Left lung (tissue), 10 donors: ENCODE data around the gene NECAB2. TPM values are rescaled to one million over a fixed set of nuclear protein-coding genes. Genes with fewer than 3 reads are reported as not detected.
A peak's percentile ranks its signal among the peaks of the same experiment; 100 is the strongest.

Experiments used
- ATAC-seq: fragments of 200-7000 bp; cut with Tn5 transposase; one replicate; pipeline ENCODE4 v1.9.1; 2020; ENCODE audit warnings: moderate library complexity
- DNase-seq, 4 donors: peaks; one replicate each; pipeline ENCODE4 v3.0.0-alpha.2; 2013 to 2020
- H3K27ac ChIP-seq, 2 donors: fragments of 200-600 bp; sonication (generic) in 1 of 2; one replicate each; pipeline versions ENCODE4 v1.5.0 to v1.8.0; 2020 to 2021
- H3K27me3 ChIP-seq, 2 donors: fragments of 200-600 bp; sonication (generic) in 1 of 2; one replicate each; pipeline versions ENCODE4 v1.5.0 to v1.8.0; 2020 to 2021
- H3K36me3 ChIP-seq, 2 donors: fragments of 200-600 bp; sonication (generic) in 1 of 2; one replicate each; pipeline versions ENCODE4 v1.5.0 to v1.8.0; 2020 to 2021
- H3K4me1 ChIP-seq, 2 donors: fragments of 200-600 bp; one replicate each; pipeline ENCODE4 v1.8.0; 2021
- H3K4me3 ChIP-seq, 2 donors: fragments of 200-600 bp; sonication (generic) in 1 of 2; one replicate each; pipeline versions ENCODE4 v1.5.0 to v1.8.0; 2020 to 2021; ENCODE audit warnings: mild to moderate bottlenecking in 1 of 2
- H3K9me3 ChIP-seq, 2 donors: fragments of 200-600 bp; sonication (generic) in 1 of 2; one replicate each; pipeline versions ENCODE4 v1.5.0 to v1.8.0; 2020 to 2021
- CTCF ChIP-seq, 2 donors: fragments of 200-600 bp; sonication (generic) in 1 of 2; IDR thresholded peaks; one replicate each; pipeline versions ENCODE4 v1.5.0 to v1.8.0; 2021; ENCODE audit warnings: antibody characterized with exemption in 2 of 2
- intact Hi-C, 2 donors: fragments of 100-400 bp; cut with DNase I; formaldehyde crosslinking; loops; one replicate each; pipeline versions ENCODE4 v1.11.2 to v1.14.2; 2022
- polyA plus RNA-seq, 6 donors: library from polyadenylated mRNA; unstranded; fragments of 120-200 nt; gene quantifications; one replicate each; pipeline ENCODE4 v1.2.1, GENCODE V29; 2013; ENCODE audit not compliant: insufficient read length in 6 of 6
- total RNA-seq, 2 donors: library from RNA; stranded (reverse); fragmentation: NEBNext Ultra II Directional; extraction: Animal tissue kit (Norgen Biotek cat#: 25700); gene quantifications; one replicate each; pipeline ENCODE4 v1.2.1, GENCODE V29; 2021
- donor health status: DM: no; HTN: yes; CAD: no.
- donor health status: DM: no; HTN: no; CAD: no.

The NECAB2 gene
- total and polyA plus RNA-seq, 8 donors: 0.17 to 0.79 (median 0.42) TPM

GRCh38 chr16:83992624-83993023 is 24.6 kb downstream of the NECAB2 start:
- Histone ChIP-seq H3K4me3 (no peak overlapping the region), H3K27ac (no peak overlapping the region), H3K9me3 (no peaks in the 10 kb centered on the region), H3K27me3 (peaks cover 12 to 83% of the 10 kb centered on the region in 2 donors), H3K36me3 (no peaks in the 10 kb centered on the region), H3K4me1 (peaks cover 0 to 12% of the 10 kb centered on the region in 2 donors)
- TF ChIP-seq CTCF (IDR thresholded peaks at IDR 0.05): no peak
- intact Hi-C loops: no loop called here
- DNase-seq (no peak), ATAC-seq (no peak)

- H3K27me3 ChIP-seq: peaks cover 12 to 87% of the 10 kb centered on the region in 2 donors
- intact Hi-C loops: no loop called here
- ATAC-seq: peak; percentile 25
Measured at GRCh38 chr16:83994087-83994486, 26.0 kb downstream of the NECAB2 start.

GRCh38 chr16:83994703-83995102 is 26.7 kb downstream of the NECAB2 start:
- ATAC-seq: no peak
- H3K36me3 ChIP-seq: no peaks in the 10 kb centered on the region
- no peak for TF ChIP-seq CTCF (IDR thresholded peaks at IDR 0.05)
- intact Hi-C loops: no loop called here
- H3K27me3 ChIP-seq: peaks cover 11 to 87% of the 10 kb centered on the region in 2 donors
- H3K4me3 ChIP-seq: no peak overlapping the region
- peaks cover 0 to 12% of the 10 kb centered on the region in 2 donors for H3K4me1 ChIP-seq
- DNase-seq: no peak
- peak overlapping the region in 1 of 2 donors; percentile 41 for H3K27ac ChIP-seq
- H3K9me3 ChIP-seq: no peaks in the 10 kb centered on the region

More at GRCh38 chr16:83994087-83994486, 26.0 kb downstream of the NECAB2 start:
- DNase-seq: peak in 2 of 4 donors; percentile 42 to 68
- Histone ChIP-seq H3K4me1 (peaks cover 0 to 12% of the 10 kb centered on the region in 2 donors), H3K36me3 (no peaks in the 10 kb centered on the region), H3K4me3 (no peak overlapping the region), H3K27ac (peak overlapping the region in 1 of 2 donors; percentile 41), H3K9me3 (no peaks in the 10 kb centered on the region)
- no peak for TF ChIP-seq CTCF (IDR thresholded peaks at IDR 0.05)

GRCh38 chr16:83995754-83996153 is 27.7 kb downstream of the NECAB2 start:
- peak; percentile 92 for ATAC-seq
- Histone ChIP-seq H3K4me3 (no peak overlapping the region), H3K4me1 (peaks cover 0 to 12% of the 10 kb centered on the region in 2 donors), H3K36me3 (no peaks in the 10 kb centered on the region), H3K9me3 (no peaks in the 10 kb centered on the region), H3K27me3 (peaks cover 5 to 82% of the 10 kb centered on the region in 2 donors), H3K27ac (no peak overlapping the region)
- DNase-seq: peak in 2 of 4 donors; percentile 4 to 58
- no peak for TF ChIP-seq CTCF (IDR thresholded peaks at IDR 0.05)
- intact Hi-C loops: no loop called here

- Histone ChIP-seq H3K4me3 (no peak overlapping the region), H3K36me3 (no peaks in the 10 kb centered on the region), H3K4me1 (peaks cover 0 to 12% of the 10 kb centered on the region in 2 donors), H3K27me3 (peaks cover 5 to 77% of the 10 kb centered on the region in 2 donors), H3K27ac (no peak overlapping the region), H3K9me3 (no peaks in the 10 kb centered on the region)
- ATAC-seq (no peak), DNase-seq (no peak)
- TF ChIP-seq CTCF (IDR thresholded peaks at IDR 0.05): no peak
- intact Hi-C loops: no loop called here
Measured at GRCh38 chr16:83996481-83997252, 28.6 kb downstream of the NECAB2 start.
